EH (cell line): ENCODE measurements around the gene WASHC2C.
A peak's percentile ranks its signal among the peaks of the same experiment; 100 is the strongest.
"Not testable (repeated sequence)": the region's sequence is repeated elsewhere in the genome, so short reads cannot be mapped to it uniquely, and the experiment has no call there.

Experiments used
- DNase-seq: peaks from one replicate; pipeline ENCODE4 v3.0.0-alpha.2; 2015; ENCODE audit warnings: low read depth

The WASHC2C gene, protein sequence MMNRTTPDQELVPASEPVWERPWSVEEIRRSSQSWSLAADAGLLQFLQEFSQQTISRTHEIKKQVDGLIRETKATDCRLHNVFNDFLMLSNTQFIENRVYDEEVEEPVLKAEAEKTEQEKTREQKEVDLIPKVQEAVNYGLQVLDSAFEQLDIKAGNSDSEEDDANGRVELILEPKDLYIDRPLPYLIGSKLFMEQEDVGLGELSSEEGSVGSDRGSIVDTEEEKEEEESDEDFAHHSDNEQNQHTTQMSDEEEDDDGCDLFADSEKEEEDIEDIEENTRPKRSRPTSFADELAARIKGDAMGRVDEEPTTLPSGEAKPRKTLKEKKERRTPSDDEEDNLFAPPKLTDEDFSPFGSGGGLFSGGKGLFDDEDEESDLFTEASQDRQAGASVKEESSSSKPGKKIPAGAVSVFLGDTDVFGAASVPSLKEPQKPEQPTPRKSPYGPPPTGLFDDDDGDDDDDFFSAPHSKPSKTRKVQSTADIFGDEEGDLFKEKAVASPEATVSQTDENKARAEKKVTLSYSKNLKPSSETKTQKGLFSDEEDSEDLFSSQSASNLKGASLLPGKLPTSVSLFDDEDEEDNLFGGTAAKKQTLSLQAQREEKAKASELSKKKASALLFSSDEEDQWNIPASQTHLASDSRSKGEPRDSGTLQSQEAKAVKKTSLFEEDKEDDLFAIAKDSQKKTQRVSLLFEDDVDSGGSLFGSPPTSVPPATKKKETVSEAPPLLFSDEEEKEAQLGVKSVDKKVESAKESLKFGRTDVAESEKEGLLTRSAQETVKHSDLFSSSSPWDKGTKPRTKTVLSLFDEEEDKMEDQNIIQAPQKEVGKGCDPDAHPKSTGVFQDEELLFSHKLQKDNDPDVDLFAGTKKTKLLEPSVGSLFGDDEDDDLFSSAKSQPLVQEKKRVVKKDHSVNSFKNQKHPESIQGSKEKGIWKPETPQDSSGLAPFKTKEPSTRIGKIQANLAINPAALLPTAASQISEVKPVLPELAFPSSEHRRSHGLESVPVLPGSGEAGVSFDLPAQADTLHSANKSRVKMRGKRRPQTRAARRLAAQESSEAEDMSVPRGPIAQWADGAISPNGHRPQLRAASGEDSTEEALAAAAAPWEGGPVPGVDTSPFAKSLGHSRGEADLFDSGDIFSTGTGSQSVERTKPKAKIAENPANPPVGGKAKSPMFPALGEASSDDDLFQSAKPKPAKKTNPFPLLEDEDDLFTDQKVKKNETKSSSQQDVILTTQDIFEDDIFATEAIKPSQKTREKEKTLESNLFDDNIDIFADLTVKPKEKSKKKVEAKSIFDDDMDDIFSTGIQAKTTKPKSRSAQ (N-terminal part only)

GRCh38 chr10:45726703-45727420, at the start of gene WASHC2C:
TSS of gene WASHC2C (plus strand) at chr10:45727266. CDS start at chr10:45727318, 52 bp downstream.
- DNase-seq: peak; percentile 84

GRCh38 chr10:45678467-45678866, 48.6 kb upstream of the WASHC2C start:
- not testable (repeated sequence) for DNase-seq

- peak; percentile 41 for DNase-seq
Measured at GRCh38 chr10:45710200-45710796, 16.8 kb upstream of the WASHC2C start.

GRCh38 chr10:45711223-45711622, 15.8 kb upstream of the WASHC2C start:
- not testable (repeated sequence) for DNase-seq

GRCh38 chr10:45717053-45717452, 10.0 kb upstream of the WASHC2C start:
- not testable (repeated sequence) for DNase-seq

GRCh38 chr10:45717642-45718041, 9.4 kb upstream of the WASHC2C start:
- not testable (repeated sequence) for DNase-seq

DNA sequence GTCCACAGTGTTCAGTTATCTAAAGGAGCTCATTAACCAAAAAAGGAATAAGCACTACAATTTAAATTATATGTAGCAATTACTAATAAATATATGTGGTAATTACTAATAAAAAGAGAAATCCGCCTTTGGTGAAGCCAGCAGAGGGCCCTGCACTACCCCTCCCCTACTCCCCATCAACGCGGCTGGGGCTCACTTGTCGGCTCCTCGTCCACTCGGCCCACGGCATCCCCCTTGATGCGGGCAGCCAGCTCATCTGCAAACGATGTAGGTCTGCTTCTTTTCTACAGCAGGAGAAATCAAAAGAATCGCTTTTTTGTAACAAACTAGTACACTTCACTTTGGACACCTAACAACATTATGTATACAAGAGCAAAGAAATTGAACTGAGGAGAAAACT, 5.6 kb upstream of the WASHC2C start:
- DNase-seq: not testable (repeated sequence)

GRCh38 chr10:45723851-45724250, 3.2 kb upstream of the WASHC2C start:
- not testable (repeated sequence) for DNase-seq

- not testable (repeated sequence) for DNase-seq
Measured at GRCh38 chr10:45727421-45727965, 427 bp downstream of the WASHC2C start.

DNA sequence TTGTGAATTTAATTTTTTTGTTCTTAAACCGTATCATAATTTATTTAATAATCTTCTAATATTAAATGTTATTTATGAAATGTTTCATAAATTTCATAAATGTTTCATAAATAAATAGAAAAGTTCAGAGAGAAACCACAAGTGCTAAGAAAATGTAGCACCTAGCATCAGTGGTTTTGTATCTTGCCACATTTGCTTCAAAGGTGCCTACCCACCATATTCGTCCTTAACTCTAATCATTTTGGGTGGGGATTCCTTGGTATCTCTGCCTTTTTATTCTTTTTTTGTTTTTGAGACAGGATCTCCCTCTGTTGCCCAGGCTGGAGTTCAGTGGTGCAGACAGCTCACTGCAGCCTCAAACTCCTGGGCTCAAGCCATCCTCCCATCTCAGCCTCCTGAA, 7.4 kb downstream of the WASHC2C start:
- not testable (repeated sequence) for DNase-seq

GRCh38 chr10:45734867-45735266, 7.8 kb downstream of the WASHC2C start:
- peak; percentile 4 for DNase-seq

DNA sequence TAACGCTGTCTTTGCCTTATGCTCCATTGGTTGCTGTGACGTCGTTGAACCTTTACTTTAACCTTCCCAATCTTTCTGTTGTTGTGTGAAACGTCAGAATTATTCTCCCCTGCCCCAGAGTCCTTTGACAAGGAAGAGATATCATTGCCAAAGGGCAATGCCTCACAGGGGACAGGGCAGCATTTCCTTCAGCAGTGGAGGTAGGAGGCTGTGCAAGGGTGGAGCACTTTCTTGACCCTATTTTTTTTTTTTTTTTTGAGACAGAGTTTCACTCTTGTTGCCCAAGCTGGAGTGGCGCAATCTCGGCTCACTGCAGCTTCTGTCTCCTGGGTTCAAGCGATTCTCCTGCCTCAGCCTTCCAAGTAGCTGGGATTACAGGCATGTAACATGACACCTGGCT, 14.5 kb downstream of the WASHC2C start:
- not testable (repeated sequence) for DNase-seq

DNA sequence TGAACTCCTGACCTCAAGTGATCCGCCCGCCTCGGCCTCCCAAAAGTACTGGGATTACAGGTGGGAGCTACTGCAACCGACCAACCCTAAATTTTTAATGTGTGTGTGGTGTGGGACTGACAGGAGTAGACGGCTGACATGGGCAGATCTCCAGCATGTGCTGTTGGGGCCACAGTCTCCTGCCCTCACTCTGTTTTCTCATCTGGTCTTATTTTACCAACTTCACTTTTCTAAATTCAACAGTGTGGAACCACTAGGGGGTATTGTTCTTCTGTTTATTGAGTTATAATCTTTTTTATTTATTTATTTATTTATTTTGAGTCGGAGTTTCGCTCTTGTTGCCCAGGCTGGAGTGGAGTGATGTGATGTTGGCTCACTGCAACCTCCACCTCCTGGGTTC, 14.9 kb downstream of the WASHC2C start:
- not testable (repeated sequence) for DNase-seq

DNA sequence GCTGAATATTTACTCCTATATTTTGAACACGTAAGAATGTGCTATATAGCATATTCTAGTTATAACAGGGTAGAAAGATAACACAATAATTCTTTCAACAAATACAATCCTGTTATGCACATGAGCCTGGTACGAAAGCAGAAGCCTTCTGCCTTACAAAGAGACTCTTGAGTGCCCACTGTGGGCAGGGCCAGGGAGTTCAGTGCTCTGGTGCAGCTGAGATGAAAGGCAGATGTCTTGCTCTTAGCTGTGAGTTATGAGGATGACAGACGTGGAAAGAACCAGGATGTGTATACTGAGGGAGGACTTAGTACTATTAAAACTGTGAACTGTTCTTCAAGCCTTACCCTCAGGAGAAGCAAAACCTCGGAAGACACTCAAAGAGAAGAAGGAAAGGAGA, 24.1 kb downstream of the WASHC2C start:
- DNase-seq: not testable (repeated sequence)

DNA sequence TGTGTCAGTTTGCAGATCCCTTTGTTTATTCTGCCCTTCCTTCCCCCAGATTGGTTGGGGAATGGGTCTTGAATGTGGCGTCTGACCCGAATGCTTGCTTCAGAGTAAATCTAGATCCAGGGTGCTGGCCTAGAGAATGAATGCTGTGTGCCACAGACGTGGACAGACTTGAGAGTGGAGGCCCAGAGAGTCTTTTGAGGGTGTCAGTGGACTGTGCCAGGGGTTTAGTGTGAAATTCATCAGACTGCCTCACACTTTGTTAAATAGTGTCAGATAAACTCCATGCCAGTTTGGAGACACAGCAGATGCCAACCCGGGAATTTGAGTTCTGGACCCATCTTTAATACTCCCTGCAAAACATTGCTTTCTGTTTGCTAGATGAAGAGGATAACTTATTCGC, 25.1 kb downstream of the WASHC2C start:
- DNase-seq: not testable (repeated sequence)

GRCh38 chr10:45753979-45754495, 27.0 kb downstream of the WASHC2C start:
- peak; percentile 39 for DNase-seq

- not testable (repeated sequence) for DNase-seq
Measured at GRCh38 chr10:45755083-45755482, 28.0 kb downstream of the WASHC2C start.

GRCh38 chr10:45756065-45756464, 29.0 kb downstream of the WASHC2C start:
- DNase-seq: not testable (repeated sequence)

DNA sequence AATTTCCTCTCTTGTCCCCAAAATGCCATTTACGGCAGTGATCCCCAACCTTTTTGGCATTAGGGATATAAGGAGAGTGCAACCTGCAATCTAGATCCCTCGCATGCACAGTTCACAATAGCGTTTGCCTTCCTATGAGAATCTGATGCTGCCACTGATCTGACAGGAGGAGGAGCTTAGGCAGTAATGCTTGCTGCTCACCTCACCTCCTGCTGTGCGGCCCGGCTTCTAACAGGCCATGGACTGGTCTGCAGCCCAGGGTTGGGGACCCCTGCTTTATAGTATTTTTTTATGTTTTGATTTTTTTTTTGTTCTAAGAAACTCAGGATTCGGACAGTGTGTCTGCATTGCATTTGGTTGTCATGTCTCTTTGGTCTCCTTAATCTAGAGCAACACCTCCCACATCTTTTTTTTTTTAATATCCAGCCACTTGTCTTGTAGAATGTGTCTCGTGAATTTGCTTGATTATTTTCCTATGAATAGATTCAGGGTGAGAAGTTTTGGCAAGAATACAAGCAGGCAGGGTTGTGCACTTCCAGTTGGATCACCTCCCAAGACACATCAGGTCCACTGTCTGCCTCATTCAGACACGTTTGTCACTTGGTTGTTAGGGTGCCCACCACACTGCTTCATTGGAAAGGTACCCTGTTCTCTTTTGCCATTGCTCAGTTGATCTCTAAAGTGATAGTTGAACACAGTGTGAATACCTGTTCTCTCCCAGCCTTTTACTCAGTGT, 30.8 kb downstream of the WASHC2C start:
- not testable (repeated sequence) for DNase-seq
